HepG2 (cell line): ENCODE data around the gene PRELID2. TPM values are rescaled to one million over a fixed set of nuclear protein-coding genes. Genes with fewer than 3 reads are reported as not detected.

ENCODE experiments used
- ATAC-seq: fragments of 200-7000 bp; cut with Tn5 transposase; 3 replicates; pipeline ENCODE4 v1.9.1; 2020; ENCODE audit warnings: mild to moderate bottlenecking, moderate library complexity
- BruUV-seq: library from RNA; stranded (reverse); fragments of 400-500 nt; replicated peaks from 2 replicates; lab custom pipeline; 2021; lab: Mats Ljungman, UMichigan
- CTCF ChIA-PET: fragments of 300-600 bp; formaldehyde crosslinking; extraction: SDS; loops from one replicate; lab custom pipeline; 2021; ENCODE audit warnings: low total read pairs, inconsistent platforms, low intra/inter-chr PET ratio; lab: Yijun Ruan, JAX
- POLR2A ChIA-PET: fragments of 350-600 bp; sonication (Branson Sonifier 250); formaldehyde crosslinking; loops from one replicate; lab custom pipeline; 2020; ENCODE audit warnings: antibody characterized with exemption, inconsistent platforms; lab: Yijun Ruan, JAX
- DNase-seq: peaks from one replicate; pipeline ENCODE4 v3.0.0-alpha.2; 2015; ENCODE audit warnings: low spot score
- FAIRE-seq: peaks from 3 replicates; lab custom pipeline; 2011; peaks lifted over from hg19 to GRCh38; lab: Jason Lieb, UNC
- H2AFZ ChIP-seq: one replicate; pipeline ENCODE4 v1.6.1; 2011; ENCODE audit warnings: low read length, inconsistent platforms
- H3K27ac ChIP-seq: fragments of 300-600 bp; 3 replicates; pipeline ENCODE4 v1.8.0; 2011; ENCODE audit warnings: mixed run types, mild to moderate bottlenecking, mixed read lengths, low read length, inconsistent platforms; ENCODE audit not compliant: insufficient read depth; ENCODE audit errors: extremely low read length
- H3K27me3 ChIP-seq, 2 experiments: fragments of 200-600 bp in 1 of 2; 2 replicates in 1 of 2; 3 replicates in 1 of 2; pipeline versions ENCODE4 v1.6.0 to v1.8.0; 2011; ENCODE audit warnings: low read length in 2 of 2, mild to moderate bottlenecking in 2 of 2, moderate library complexity in 2 of 2, inconsistent platforms in 1 of 2; ENCODE audit not compliant: insufficient read depth in 2 of 2, control insufficient read depth in 1 of 2
- H3K36me3 ChIP-seq, 2 experiments: fragments of 200-600 bp in 1 of 2; replicated peaks in 1 of 2; 2 replicates in 1 of 2; 3 replicates in 1 of 2; pipeline versions ENCODE4 v1.5.1 to v1.8.0; 2011; ENCODE audit warnings: low read length in 2 of 2, inconsistent platforms in 1 of 2; ENCODE audit not compliant: insufficient read depth in 2 of 2, control insufficient read depth in 1 of 2
- H3K4me1 ChIP-seq: 2 replicates; pipeline ENCODE4 v1.5.1; 2012; ENCODE audit warnings: low read length, inconsistent platforms; ENCODE audit not compliant: insufficient read depth
- H3K4me2 ChIP-seq: 2 replicates; pipeline ENCODE4 v1.6.0; 2011; ENCODE audit warnings: low read depth, low read length, inconsistent platforms
- H3K4me3 ChIP-seq, 3 experiments: fragments of 200-600 bp in 1 of 3; sonication (generic), shearing (Covaris generic) in 1 of 3; replicated peaks in 1 of 3; 2 replicates each; pipeline ENCODE4 v1.5.1; 2011 to 2016; ENCODE audit warnings: low read length in 3 of 3, inconsistent platforms in 2 of 3, low read depth in 2 of 3, mild to moderate bottlenecking in 2 of 3, control low read depth in 1 of 3, mixed read lengths in 1 of 3; ENCODE audit not compliant: insufficient read depth in 1 of 3
- H3K79me2 ChIP-seq: one replicate; pipeline ENCODE4 v1.6.1; 2011; ENCODE audit warnings: low read length, inconsistent platforms; ENCODE audit not compliant: insufficient read depth
- H3K9ac ChIP-seq: 2 replicates; pipeline ENCODE4 v1.6.0; 2011; ENCODE audit warnings: mild to moderate bottlenecking, low read depth, low read length, inconsistent platforms; ENCODE audit not compliant: insufficient read depth
- H3K9me3 ChIP-seq: 2 replicates; pipeline ENCODE4 v1.5.1; 2012; ENCODE audit warnings: mild to moderate bottlenecking, low read length
- H4K20me1 ChIP-seq: 2 replicates; pipeline ENCODE4 v1.6.0; 2011; ENCODE audit warnings: inconsistent platforms, mild to moderate bottlenecking, low read length, moderate library complexity; ENCODE audit not compliant: insufficient read depth
- ARNTL ChIP-seq: sonication (generic); formaldehyde crosslinking; IDR thresholded peaks from 2 replicates; pipeline ENCODE4 v1.4.0; 2020; ENCODE audit warnings: mild to moderate bottlenecking, missing genetic modification reagents
- ATAD3A ChIP-seq: sonication (generic); formaldehyde crosslinking; IDR thresholded peaks from 2 replicates; pipeline ENCODE4 v1.4.0; 2020; ENCODE audit warnings: missing genetic modification reagents
- KAT7 ChIP-seq: IDR thresholded peaks from 2 replicates; pipeline ENCODE4 v1.6.1; 2018; ENCODE audit warnings: borderline replicate concordance, missing compliant biosample characterization
- LCORL ChIP-seq, 2 experiments: fragments of 450-650 bp in 1 of 2; sonication (generic) in 1 of 2; formaldehyde crosslinking in 1 of 2; IDR thresholded peaks; 2 replicates each; pipeline versions ENCODE4 v1.5.0 to v1.6.1; 2017 to 2020; ENCODE audit warnings: antibody characterized with exemption in 1 of 2, missing genetic modification reagents in 1 of 2
- PTBP1 ChIP-seq: fragments of 200-400 bp; formaldehyde crosslinking; IDR thresholded peaks from 2 replicates; pipeline ENCODE4 v1.6.1; 2018; ENCODE audit warnings: low read length, low read depth; ENCODE audit not compliant: poor library complexity, severe bottlenecking
- RBM22 ChIP-seq: fragments of 200-400 bp; formaldehyde crosslinking; optimal IDR thresholded peaks from 2 replicates; pipeline ENCODE3; 2017; ENCODE audit warnings: mild to moderate bottlenecking, low read length, moderate library complexity
- REST ChIP-seq, 2 experiments: IDR thresholded peaks; 2 replicates each; pipeline ENCODE4 v1.6.1; 2011 to 2012; ENCODE audit warnings: low read length in 2 of 2, borderline replicate concordance in 1 of 2, low read depth in 1 of 2, mild to moderate bottlenecking in 1 of 2, moderate library complexity in 1 of 2
- ZNF235 ChIP-seq: sonication (generic); formaldehyde crosslinking; IDR thresholded peaks from 2 replicates; pipeline ENCODE4 v1.8.1; 2023; ENCODE audit warnings: mild to moderate bottlenecking, missing genetic modification reagents, borderline replicate concordance
- WGBS: methylation state at CpG from one replicate; pipeline ENCODE4 v1.1.6; 2017; ENCODE audit warnings: low lambda C conversion rate; 5-methylcytosine and 5-hydroxymethylcytosine counted together
- in situ Hi-C: cut with HindIII; loops from 2 replicates; pipeline ENCODE4 v1.10.0; 2017; ENCODE audit warnings: low pct_unique_long_range_greater_than_20kb; ENCODE audit not compliant: extremely low pct_ligation_motif_present
- intact Hi-C: fragments of 100-400 bp; cut with micrococcal nuclease; formaldehyde crosslinking; loops from one replicate; pipeline ENCODE4 v1.10.0; 2022; ENCODE audit not compliant: unreplicated experiment
- polyA plus RNA-seq, 8 experiments: library from polyadenylated mRNA; depleted of rRNA in 3 of 8; stranded (reverse) in 7 of 8; unstranded in 1 of 8; fragments of >200 nt; fragmentation: Illumina TruSeq in 4 of 8; extraction: Trizol in 4 of 8; gene quantifications; 2 replicates each; pipeline versions ENCODE4 v1.2.1 to v1.2.3, GENCODE V29; 2011 to 2016; ENCODE audit warnings: low read depth in 4 of 8, missing spikeins in 1 of 8, mixed read lengths in 1 of 8; ENCODE audit not compliant: insufficient read depth in 1 of 8
- total RNA-seq, 5 experiments: library from RNA; depleted of rRNA; stranded (reverse); fragments of >200 nt; fragmentation: Illumina TruSeq; extraction: Trizol; gene quantifications; 2 replicates each; pipeline ENCODE4 v1.2.3, GENCODE V29; 2016; ENCODE audit warnings: low read depth in 1 of 5

The PRELID2 gene
- total and polyA plus RNA-seq, 2 of the 13 experiments (the other 11 are each of a cell fraction or from before 2014, with no cell fraction given): 10.0 to 22.9 TPM

- Histone ChIP-seq H3K4me3 (no peak overlapping the region), H3K4me2 (no peak overlapping the region), H2AFZ (no peak overlapping the region), H3K9ac (no peak overlapping the region), H3K27ac (no peak overlapping the region), H3K27me3 (no peaks in the 10 kb centered on the region), H3K9me3 (no peaks in the 10 kb centered on the region), H4K20me1 (no peaks in the 10 kb centered on the region), H3K36me3 (peaks cover 2 to 4% of the 10 kb centered on the region in 2 experiments; a peak in 2 of 5 replicates), H3K79me2 (no peaks in the 10 kb centered on the region), H3K4me1 (no peaks in the 10 kb centered on the region)
- TF ChIP-seq RBM22: no peak
- no peak for TF ChIP-seq ZNF235 (CRISPR knock-in tag)
- no peak for TF ChIP-seq ARNTL (CRISPR knock-in tag)
- TF ChIP-seq LCORL (IDR thresholded peaks at IDR 0.05): no peak
- no peak for TF ChIP-seq LCORL (CRISPR knock-in tag; IDR thresholded peaks at IDR 0.05)
- no peak for TF ChIP-seq KAT7 (CRISPR knock-in tag)
- no peak for TF ChIP-seq PTBP1
- TF ChIP-seq REST (IDR thresholded peaks at IDR 0.05; ENCODE audit: borderline replicate concordance in 1 of 2, low read depth in 1 of 2, low read length in 2 of 2): no peak
- no peak for TF ChIP-seq ATAD3A
- no peak for FAIRE-seq
- no peak; the same call in 2 of the 3 replicates for ATAC-seq
- 100% methylated on average over 1 of the region's 1 CpG for WGBS
- BruUV-seq: no TSS peak
- in situ Hi-C loops: no loop called here
- CTCF ChIA-PET: no interaction called here
- POLR2A ChIA-PET: no interaction called here
- intact Hi-C loops: no loop called here
- DNase-seq: no peak
These were observed 37.8 kb downstream of the PRELID2 start for GRCh38 chr5:145797336-145797735.
